Raji (cell line): ENCODE data around the gene PDK3.

ENCODE experiments used
- POLR2A ChIP-seq: IDR thresholded peaks from 2 replicates; pipeline ENCODE4 v1.6.1; 2011; ENCODE audit warnings: low read depth, low read length, control low read depth; ENCODE audit not compliant: insufficient read depth

PDK3 gene

DNA sequence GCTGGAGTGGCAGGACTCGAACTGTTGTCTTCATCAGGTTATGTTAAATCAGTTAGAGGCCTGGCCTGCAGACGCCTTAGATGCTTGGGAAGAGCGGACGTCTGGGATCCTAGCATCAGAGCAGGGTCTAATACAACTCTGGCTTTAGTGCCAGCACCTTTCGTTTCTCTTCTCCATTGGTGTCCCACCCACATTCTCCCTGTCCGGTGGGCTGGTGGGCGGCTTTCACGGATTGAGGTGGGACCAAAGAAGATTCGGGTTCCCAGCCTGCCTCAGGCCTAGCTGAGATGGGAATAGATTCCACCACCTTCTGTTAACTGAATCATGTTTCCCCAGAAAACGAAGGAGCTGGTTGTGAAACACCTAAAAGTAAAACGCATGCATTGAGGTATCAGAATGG lies 939 bp downstream of the PDK3 start:
- no peak for TF ChIP-seq POLR2A

DNA sequence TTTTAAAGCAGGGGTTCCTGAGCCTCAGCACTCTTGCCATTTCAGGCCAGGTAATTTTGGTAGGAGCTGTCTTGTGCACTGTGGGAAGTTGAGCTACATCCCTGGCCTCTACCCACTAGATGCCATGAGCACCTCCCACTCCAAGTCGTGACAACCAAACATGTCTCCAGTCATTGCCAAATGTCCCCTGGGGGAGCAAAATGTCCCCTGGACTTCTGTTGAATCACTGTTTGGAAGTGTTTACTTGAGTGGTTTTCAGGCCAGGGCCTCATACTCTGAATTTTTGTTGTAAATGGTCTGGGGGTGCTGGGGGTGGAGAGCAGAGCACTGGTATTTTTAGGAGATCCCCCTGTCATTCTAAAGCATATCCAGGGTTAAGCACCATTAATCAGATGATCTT lies 3.2 kb downstream of the PDK3 start:
- no peak for TF ChIP-seq POLR2A

DNA sequence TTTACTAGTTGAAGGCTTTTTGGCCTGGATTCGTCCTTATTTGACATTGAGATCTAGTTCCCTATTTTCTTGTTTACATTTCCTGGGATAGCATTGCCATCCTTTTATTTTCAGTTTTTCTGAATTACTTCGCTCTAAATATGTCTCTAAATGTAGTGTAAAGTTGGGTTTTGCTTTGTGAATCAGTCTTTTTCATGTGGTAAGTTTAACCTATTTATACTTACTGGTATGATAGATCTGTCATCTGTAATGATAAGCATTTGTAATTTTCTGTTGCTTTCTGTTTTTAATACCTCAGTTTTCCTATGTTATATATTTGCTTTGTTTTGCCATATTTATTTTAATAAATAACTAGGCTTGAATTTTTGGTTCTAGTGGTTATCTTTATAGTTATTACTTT lies 6.7 kb downstream of the PDK3 start:
- no peak for TF ChIP-seq POLR2A

DNA sequence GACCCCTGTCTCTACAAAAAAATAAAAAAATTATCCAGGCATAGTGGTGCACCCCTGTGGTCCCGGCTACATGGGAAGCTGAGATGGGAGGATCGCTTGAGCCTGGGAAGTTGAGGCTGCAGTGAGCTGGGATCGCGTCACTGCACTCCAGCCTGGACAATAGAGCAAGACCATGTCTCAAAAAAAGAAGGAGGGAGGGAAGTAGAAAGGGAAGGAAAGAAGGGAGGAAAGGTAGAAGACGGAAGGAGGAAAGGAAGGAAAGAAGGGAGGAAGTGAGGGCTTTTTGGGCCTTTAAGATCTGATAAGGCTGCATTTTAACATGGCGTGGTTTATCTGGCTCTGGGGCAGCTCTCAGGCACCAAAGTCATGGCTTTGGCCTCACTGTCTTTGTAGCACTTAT lies 10.4 kb downstream of the PDK3 start:
- no peak for TF ChIP-seq POLR2A

GRCh38 chrX:24478509-24478908 lies 13.4 kb downstream of the PDK3 start:
- TF ChIP-seq POLR2A: no peak

- TF ChIP-seq POLR2A: peak; percentile 42; the same call in 1 of the 2 replicates
Observed at GRCh38 chrX:24479924-24480323, 14.8 kb downstream of the PDK3 start.

DNA sequence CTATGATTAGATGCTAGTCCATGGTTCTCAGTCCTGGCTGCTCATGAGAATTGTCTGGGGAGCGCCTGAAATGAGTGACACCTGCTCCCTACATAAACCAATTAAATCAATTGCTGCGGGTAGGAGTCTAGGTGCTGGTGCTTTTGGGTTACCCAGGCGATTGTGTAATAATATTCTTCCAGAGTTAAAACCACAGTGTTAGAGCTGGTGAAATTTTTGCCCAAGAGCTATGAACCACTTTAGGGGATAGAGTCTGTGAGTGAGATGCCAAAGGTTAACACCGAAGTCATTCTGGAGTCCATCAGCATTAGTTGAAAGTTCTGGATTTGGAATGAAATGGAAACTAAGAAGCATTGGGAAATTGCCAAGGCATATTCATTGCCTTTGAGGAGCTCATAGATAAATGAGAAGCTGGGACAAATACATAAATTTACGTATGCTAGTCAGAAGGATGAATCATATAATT lies 15.3 kb downstream of the PDK3 start:
- no peak for TF ChIP-seq POLR2A

GRCh38 chrX:24482823-24483415 lies 17.8 kb downstream of the PDK3 start:
- TF ChIP-seq POLR2A: no peak

- TF ChIP-seq POLR2A: no peak
Observed at GRCh38 chrX:24483596-24483995, 18.5 kb downstream of the PDK3 start.

GRCh38 chrX:24485323-24485722 lies 20.2 kb downstream of the PDK3 start:
- TF ChIP-seq POLR2A: no peak

GRCh38 chrX:24485976-24486680 lies 21.0 kb downstream of the PDK3 start:
- TF ChIP-seq POLR2A: no peak

DNA sequence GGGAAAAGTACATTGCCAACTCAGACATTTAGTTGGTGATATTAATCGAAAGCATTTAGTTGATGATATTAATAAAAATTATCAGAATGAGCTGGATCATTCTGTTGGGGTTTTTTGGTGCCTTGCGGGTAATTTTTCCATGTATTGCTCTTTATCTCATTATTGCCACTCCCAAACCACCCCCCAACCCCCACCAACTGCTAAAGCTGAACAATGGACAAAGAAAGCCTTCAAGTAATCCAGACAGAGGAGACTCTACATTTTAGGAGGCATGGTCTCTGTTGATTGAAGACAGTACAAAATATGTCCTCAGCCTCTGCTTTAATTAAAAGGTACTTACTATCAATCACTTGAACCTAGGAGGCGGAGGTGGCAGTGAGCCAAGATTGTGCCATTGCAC lies 22.5 kb downstream of the PDK3 start:
- TF ChIP-seq POLR2A: no peak

GRCh38 chrX:24491741-24492140 lies 26.7 kb downstream of the PDK3 start:
- TF ChIP-seq POLR2A: no peak

- TF ChIP-seq POLR2A: no peak
Observed at GRCh38 chrX:24493740-24494581, 28.9 kb downstream of the PDK3 start.

DNA sequence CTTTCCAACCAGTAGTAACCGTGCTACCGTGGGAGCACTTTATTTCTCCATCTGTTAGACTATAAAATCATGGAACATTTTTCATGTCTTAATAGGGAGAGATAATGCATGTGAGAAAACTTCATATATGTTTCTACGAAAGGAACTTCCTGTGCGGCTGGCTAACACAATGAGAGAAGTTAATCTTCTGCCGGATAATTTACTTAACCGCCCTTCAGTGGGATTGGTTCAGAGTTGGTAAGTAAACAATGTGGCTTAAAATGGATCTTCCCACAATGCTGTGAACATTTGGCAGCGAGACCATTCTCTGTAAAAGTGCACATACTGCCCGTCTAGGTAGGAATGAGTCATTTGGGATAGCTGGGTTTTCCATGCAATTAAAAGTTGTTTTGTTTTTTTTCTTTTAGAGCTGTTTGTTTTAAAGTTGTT lies 29.6 kb downstream of the PDK3 start:
- TF ChIP-seq POLR2A: no peak

GRCh38 chrX:24495700-24496099 lies 30.6 kb downstream of the PDK3 start:
- TF ChIP-seq POLR2A: no peak
